IPS-18c (cell line): ENCODE data around the gene PERCC1.
"Not testable (repeated sequence)": the region's sequence is repeated elsewhere in the genome, so short reads cannot be mapped to it uniquely, and the experiment has no call there.

Experiments used
- H3K4me3 ChIP-seq: 2 replicates; pipeline ENCODE4 v1.7.0; 2013; ENCODE audit warnings: low read depth, mild to moderate bottlenecking, low read length, moderate library complexity; ENCODE audit not compliant: insufficient read depth
- H3K9me3 ChIP-seq: one replicate; pipeline ENCODE4 v1.6.1; 2013; ENCODE audit warnings: mild to moderate bottlenecking, low read length, moderate library complexity; ENCODE audit not compliant: control insufficient read depth, insufficient read depth

Gene PERCC1

GRCh38 chr16:1429012-1429411, 1.9 kb upstream of the PERCC1 start:
- Histone ChIP-seq H3K9me3 (no peaks in the 10 kb centered on the region), H3K4me3 (no peak overlapping the region)

DNA sequence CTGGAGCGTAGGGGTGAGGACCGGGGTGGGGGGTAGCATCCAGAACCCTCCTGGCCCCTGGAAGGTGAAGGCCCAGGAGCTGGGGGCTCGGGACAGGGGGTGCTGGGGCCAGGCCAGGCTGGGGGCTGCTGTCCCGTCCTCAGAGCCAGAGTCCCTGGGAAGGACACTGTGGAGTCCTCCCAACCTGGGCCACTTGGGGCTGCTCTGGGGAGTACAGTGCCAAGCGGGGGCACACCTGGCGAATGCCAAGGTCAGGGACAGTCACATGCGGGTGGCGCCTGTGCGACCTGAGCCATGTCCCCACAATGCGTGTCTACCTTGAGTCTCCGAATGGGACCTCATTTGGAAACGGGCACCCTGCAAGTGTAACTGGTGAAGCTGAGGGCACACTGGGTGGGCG, 1.2 kb upstream of the PERCC1 start:
- H3K4me3 ChIP-seq = no peak overlapping the region
- no peaks in the 10 kb centered on the region for H3K9me3 ChIP-seq

GRCh38 chr16:1430214-1430758, 592 bp upstream of the PERCC1 start:
- no peaks in the 10 kb centered on the region for H3K9me3 ChIP-seq

GRCh38 chr16:1431497-1432270, 806 bp downstream of the PERCC1 start:
- no peak overlapping the region for H3K4me3 ChIP-seq
- H3K9me3 ChIP-seq = no peaks in the 10 kb centered on the region

More at GRCh38 chr16:1430214-1430758, 592 bp upstream of the PERCC1 start:
- H3K4me3 ChIP-seq = no peak overlapping the region

DNA sequence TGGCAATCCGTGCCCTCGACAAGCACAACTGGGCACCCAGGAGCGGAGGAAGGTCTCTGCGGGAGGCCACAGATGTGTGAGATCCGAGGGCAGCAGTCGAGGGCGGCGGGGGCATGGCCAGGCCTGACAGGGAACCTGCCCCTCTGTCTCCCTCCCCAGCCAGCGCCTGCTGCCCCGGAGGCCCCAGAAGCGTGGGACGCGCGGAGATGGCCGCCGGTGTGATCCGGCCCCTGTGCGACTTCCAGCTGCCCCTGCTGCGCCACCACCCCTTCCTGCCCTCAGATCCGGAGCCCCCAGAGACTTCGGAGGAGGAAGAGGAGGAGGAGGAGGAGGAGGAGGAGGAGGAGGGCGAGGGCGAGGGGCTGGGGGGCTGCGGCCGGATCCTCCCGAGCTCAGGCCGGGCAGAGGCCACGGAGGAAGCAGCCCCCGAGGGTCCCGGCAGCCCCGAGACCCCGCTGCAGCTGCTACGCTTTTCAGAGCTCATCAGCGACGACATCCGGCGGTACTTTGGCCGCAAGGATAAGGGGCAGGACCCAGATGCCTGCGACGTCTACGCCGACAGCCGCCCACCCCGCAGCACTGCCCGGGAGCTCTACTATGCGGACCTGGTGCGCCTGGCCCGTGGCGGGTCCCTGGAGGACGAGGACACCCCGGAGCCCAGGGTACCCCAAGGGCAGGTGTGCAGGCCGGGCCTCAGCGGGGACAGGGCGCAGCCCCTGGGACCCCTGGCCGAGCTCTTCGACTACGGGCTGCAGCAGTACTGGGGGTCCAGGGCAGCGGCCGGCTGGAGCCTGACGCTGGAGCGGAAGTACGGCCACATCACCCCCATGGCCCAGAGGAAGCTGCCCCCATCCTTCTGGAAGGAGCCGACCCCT, 1.7 kb downstream of the PERCC1 start:
- no peaks in the 10 kb centered on the region for H3K9me3 ChIP-seq

DNA sequence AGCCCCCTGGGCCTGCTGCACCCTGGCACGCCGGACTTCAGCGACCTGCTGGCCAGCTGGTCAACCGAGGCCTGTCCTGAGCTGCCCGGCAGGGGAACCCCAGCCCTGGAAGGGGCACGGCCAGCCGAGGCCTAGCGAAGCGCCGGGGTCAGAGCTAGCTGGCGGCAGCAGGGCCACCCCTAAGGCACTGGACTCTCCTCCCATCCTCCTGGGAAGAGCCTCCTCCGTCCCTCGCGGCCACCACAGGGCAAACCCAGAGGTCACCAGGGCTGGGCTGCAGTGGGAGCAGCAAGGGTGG, 2.3 kb downstream of the PERCC1 start:
- no peak overlapping the region for H3K4me3 ChIP-seq
- H3K9me3 ChIP-seq = no peaks in the 10 kb centered on the region

More for the DNA sequence above, 1.7 kb downstream of the PERCC1 start:
- H3K4me3 ChIP-seq = no peak overlapping the region

DNA sequence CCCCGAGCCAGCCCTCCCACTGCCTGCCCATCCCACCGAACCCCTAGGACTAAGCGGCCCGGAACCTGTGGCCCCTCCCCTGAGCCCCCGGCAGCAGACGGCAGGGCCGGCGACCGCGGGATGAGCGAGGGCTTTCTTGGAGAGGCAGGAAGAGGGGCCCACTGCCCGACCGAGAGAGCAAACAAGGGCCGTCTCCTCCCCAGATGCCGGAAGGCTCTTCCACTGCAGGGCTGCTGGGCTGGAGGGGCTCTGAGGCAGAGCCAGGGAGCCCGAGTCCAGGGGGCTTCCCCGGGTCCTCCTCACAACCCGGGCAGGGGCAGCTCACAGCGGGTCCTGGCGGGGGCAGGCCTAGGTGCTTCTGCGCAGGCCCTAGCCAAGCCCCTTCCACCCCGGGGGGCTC, 2.9 kb downstream of the PERCC1 start:
- Histone ChIP-seq H3K9me3 (no peaks in the 10 kb centered on the region), H3K4me3 (no peak overlapping the region)

DNA sequence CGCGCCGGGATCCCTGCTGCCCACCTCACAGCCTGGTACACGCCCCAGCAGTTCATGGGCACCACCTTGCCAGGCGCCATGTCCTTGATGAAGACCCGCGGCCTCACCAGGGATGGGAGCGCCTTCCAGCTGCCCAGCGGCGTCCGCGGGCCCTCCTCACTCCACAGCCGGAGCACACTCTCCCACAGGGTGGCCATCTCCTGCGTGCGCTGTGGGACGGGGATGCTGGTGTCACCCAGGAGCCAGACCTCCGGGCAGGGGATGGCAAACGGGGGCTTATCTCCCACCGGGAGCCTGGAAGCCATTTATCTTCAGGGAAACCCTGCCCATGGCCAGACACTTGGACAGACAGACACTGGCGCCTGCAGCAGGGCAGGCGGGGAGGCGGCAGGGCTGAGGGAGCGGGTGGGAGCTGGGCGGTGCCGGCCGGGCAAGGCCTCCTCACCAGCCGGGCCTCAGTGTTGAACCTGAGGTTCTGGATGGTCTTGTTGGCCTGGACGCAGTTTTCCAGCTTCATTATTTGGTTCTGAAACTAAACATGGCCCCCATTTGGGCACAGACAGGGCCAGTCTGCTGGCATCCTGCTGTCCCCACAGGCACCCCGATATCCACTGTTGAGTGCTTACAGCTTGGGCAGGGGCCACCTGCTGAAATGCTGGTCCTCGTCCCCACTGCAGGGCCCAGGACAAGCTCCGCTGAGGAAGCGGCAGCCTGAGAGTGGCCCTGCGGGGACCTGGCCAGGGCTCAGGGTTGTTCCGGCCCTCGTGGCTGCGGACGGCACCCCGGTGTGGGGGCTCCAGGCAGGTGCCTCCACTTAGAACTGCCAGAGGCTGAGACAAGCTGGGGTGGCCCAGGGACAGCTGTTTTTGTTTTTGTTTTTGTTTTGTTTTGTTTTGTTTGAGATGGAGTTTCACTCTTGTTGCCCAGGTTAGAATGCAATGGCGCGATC, 4.0 kb downstream of the PERCC1 start:
- Histone ChIP-seq H3K4me3 (no peak overlapping the region), H3K9me3 (no peaks in the 10 kb centered on the region)

DNA sequence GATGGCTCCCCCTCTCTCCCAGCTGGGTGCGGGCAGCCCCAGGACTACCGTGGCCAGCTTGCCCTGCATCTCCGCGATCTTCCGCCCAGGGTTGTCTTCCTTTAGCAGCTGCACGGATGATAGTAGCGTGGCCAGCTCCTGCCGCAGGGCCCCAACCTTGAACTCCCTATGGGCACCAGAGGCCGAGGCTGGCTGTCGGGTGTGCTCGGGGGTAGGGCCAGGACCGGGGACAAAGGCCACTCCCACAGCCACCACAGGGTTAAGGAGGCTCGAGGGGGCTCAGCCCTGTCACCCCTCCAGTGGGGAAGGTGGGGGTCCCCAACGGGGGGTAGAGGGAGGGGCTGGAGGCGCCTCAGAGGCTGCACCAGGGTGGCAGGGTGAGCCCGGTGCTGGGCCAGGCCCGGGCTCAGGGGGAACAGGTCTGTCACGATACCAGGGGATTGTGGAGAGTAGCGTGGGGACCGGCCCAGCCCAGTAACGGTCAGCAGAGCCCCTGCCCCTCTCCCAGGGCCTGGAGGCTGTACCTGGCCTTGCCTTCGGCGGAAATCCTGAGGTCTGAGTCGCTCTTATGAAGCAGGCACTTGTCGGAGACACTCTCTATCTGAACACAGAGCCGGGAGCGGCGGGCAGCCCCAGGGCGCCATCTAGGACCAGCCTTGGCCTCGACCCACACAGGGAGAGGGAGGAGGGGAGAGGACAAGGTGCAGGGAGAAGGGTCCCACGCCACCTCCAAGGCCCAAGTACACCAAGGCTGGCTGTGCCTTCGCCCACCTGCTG, 5.2 kb downstream of the PERCC1 start:
- Histone ChIP-seq H3K9me3 (no peaks in the 10 kb centered on the region), H3K4me3 (no peak overlapping the region)

- Histone ChIP-seq H3K4me3 (no peak overlapping the region), H3K9me3 (no peaks in the 10 kb centered on the region)
Measured at GRCh38 chr16:1436731-1437355, 6.0 kb downstream of the PERCC1 start.

DNA sequence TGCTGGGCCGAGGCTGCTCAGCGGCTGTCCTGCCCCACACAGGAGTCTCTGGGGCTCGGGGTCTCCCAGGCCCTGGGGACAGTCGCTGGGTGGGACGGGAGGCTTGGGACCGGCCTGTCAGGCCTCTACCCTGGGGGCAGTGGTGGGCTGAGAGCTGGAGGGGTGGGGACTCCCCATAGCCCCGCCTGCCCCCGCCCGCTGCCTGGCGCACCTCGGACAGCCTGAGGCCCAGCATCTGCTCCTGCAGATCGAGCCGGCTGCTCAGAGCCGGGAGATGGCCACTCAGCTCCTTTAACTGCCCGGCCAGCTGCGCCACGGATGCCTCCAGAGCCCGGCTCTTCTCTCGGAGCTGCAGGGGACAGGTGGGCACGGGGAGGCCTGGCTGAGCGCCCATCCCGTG, 6.7 kb downstream of the PERCC1 start:
- H3K9me3 ChIP-seq = no peaks in the 10 kb centered on the region
- H3K4me3 ChIP-seq = no peak overlapping the region

DNA sequence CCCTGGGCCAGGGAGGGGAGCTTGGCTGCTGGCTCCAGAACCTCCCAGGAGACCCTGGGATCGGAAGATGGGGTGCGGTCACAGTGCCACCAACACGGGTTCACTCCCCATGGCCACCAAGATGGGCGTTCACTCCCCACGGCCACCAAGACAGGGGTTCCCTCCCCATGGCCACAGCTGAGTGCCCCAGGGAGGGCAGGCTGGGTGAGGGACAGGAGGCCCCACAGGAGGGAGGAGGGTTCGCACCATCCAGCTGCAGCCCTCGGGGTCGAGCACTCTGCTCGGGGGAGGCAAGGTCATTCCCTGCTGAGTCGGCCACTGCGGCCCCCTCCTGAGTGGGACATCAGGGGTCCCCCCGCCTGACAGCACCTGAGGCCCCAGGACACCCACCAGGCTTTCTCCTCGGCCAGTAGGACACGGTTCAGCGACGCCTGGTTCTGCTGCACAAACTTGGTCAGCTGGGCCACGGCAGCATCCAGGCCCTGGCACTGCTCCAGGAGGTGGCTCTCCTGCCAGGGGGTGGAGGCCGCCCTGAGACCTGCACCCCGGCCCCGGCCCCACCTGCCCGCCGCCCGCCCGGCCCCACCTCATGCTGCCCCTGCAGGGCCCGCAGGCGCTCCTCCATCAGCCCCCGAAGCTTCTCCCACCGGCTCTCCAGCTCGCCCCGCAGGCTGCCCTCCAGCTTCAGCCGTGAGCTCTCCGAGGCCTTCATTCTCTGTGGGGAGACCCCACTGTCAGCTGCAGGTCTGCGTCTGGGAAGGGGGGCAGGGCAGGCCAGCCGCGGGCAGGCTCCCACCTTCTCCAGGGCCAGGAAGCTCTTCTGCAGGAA, 7.6 kb downstream of the PERCC1 start:
- H3K9me3 ChIP-seq = no peaks in the 10 kb centered on the region

GRCh38 chr16:1439058-1439698, 8.3 kb downstream of the PERCC1 start:
- Histone ChIP-seq H3K4me3 (no peak overlapping the region), H3K9me3 (no peaks in the 10 kb centered on the region)

More for the DNA sequence above, 7.6 kb downstream of the PERCC1 start:
- H3K4me3 ChIP-seq = no peak overlapping the region

DNA sequence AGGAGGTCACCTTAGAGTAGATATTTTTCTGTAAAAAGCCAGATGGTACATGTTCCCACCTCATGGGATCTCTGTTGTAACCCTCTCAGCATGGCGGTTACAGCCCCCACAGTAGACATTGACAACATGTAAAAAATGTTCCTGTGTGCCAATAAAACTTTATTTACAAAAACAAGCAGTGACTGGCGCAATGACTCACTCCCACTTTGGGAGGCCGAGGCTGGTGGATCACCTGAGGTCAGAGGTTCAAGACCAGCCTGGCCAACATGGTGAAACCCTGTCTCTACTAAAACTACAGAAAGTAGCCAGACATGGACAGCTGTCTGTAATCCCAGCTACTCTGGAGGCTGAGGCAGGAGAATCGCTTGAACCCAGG, 8.8 kb downstream of the PERCC1 start:
- not testable (repeated sequence) for H3K4me3 ChIP-seq, H3K9me3 ChIP-seq

DNA sequence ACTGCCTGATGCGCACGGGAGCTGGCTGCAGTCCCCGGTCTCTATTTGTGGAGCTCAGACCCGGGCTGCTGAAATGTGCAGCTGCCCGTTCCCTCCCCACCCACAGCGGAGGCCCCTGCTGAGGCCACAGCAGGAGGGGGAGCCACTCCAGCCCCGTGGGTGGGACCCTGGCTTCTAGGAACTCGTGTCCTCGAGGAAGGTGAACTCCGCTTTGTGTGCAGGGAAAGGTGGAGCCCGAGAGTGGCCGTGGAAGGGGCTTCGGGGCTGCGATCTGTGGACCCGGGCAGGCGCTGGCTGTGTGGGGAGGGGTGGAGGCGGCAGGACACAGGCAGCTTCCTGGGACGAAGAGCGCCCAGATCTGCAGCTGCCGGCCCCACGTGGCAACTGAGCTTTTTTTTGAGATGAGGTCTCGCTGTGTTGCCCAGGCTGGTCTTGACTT, 10.5 kb downstream of the PERCC1 start:
- Histone ChIP-seq H3K4me3 (no peak overlapping the region), H3K9me3 (no peaks in the 10 kb centered on the region)
